Amniotic stem cell (primary cell): ENCODE data around the gene UBE2H.
"Not testable (repeated sequence)": the region's sequence is repeated elsewhere in the genome, so short reads cannot be mapped to it uniquely, and the experiment has no call there.

ENCODE experiments used
- DNase-seq: peaks from one replicate; lab custom pipeline; 2025; lab: John Stamatoyannopoulos, UW

Gene UBE2H

DNA sequence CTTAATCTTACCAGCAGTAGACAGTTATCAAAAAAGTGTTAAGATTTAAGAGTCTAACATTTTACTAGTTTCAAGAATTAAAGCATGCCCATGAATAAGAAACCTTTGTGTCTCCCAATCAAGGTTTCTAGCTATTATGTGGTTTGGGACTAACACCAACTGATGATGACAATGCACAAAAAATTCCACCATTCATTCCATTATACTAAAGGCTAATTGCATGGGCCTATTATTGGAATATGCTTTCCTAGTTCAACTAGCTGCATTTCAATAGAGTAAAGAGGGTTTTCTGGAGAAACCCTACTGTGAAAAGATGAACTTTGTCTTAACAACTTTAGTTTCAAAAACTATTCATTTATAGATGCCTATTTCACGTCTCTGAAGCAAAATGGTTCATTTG, 44.6 kb downstream of the UBE2H start:
- no peak for DNase-seq

DNA sequence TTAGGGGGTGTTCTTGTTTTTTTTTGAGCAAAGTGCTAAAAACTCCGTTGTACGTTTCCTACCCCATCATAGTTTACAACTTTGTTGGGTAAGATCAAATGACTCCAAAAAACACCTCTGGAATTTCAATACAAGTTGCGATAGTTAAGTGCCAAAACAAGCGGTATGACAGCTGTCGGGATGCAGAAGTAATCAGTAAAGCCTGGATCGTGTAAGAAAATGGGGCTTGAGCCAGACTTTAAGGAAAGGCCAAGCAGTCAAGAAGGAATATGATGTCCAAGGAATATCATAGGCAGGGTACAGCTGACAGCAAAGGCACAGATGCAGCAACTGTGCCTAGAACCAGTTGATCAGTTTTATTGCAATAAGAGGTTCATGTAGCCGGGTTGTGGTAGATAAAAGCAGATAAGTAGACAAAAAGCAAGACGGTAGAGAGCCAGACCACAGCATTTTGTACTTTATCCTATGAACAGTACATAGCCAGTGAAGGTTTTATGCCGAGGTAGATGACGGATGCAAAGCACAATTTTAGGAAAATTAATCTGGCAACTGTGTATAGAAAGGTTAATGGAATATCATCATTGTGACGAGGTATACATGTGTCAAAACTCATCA, 45.5 kb downstream of the UBE2H start:
- no peak for DNase-seq

DNA sequence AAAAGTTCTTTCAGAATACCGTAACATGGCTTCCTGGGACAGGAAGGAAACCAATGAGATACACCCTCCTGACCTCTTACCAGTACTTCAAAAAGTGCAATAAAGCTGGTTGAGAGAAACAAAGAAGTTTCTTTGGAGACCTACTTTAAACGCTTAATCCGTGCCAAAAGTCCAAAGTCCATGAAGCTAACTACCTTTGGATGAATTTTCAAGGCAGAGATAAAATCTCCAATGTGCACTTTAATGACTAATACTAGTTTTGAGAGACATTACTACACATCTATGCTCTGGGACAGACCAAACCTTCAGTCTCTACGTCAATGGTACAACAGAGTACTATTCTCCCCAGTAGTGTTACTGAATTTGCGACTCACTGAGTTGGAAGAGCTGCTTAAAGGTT, 46.1 kb downstream of the UBE2H start:
- no peak for DNase-seq

DNA sequence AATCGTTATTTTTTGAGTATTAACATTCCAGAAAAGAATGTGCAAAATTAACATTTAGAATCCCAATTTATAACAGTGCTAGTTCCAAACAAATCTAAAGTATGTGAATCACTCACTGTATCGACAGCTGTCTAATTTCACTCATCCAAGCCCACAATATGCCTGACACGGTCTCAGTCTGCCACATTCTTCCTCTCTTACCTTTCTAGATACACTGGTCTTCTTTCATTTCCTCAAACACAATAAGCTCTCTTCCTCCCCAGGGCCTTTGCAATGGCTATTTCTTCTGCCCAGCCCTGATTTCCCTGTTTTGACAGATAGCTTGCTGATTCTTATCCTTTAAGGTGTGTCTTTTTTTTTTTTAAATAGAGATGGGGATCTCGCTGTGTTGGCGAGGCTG, 48.8 kb downstream of the UBE2H start:
- no peak for DNase-seq

DNA sequence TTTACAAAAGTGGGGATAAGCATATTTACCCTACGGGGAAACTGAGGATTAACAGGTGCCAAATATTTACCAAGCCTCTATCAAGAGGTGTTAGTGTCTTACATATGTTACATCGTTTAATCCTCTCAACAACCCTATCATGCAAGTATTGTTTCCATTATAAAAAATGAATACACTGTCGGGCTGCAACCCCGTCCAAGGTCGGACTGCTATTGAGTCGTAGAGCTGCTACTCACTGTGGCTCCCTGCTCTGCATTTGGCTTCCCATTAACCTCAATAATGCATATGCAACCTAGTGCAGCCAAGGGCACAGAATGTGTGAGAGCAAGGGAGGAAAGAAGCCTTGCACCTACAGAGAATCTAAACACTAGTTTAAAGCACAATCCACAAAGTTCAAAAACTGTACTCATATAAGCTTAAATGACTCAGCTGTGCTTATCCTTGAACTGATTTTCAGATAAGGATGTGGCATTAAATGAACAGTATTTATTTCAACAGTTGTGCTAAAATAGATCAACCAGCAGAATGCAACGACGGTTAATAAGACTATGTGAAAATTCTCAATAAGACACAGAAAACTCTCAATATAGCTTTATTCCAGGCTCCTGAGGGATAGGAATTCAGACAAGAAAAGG, 49.9 kb downstream of the UBE2H start:
- no peak for DNase-seq

DNA sequence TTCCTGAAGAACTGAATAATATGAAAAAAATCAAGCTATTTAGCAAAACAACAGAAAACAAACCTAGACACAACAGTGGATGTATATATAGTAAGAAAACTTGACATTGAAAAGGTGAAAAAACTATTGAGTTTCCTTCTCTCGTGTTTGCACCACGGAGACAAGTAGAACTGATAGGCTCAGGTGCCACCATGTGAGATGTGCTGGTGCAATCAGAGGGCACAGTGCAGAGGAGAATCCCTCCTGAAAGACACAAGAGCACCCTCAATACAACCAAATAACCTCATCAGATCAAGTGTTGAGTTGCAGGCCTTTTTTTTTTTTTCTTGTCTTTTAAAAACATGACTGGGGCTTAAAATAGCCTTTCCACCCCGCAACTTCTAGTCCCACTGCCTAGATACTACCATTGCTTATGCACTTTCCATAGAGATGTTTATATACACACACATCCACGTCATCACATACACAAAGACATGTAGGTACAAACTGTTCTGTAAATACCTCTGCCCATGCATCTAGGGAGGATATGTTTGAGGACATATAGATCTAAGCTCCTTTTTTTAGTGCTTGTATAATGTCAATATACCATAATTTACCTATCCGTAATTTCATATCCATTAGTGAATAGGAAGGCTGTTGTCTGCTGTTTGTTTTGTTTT, 54.1 kb downstream of the UBE2H start:
- no peak for DNase-seq

DNA sequence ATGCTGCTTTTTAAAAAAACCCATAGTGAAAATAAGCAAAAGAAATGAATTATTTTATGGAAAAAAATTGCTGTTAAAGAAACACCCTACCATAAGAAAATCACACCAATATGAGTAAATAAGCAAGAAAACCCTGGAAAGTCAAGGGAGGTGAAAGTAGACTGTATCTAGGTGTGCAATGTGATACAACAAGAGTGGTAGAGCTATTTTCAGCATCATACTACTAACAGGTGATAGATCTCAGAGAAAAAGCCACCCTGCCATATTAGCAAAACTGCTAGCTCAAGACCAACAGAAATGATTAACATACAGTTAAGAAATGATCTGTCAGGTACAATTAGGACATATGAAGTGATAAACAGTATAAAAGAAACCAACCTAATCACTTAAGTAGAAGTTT, 54.8 kb downstream of the UBE2H start:
- DNase-seq, result no peak

DNA sequence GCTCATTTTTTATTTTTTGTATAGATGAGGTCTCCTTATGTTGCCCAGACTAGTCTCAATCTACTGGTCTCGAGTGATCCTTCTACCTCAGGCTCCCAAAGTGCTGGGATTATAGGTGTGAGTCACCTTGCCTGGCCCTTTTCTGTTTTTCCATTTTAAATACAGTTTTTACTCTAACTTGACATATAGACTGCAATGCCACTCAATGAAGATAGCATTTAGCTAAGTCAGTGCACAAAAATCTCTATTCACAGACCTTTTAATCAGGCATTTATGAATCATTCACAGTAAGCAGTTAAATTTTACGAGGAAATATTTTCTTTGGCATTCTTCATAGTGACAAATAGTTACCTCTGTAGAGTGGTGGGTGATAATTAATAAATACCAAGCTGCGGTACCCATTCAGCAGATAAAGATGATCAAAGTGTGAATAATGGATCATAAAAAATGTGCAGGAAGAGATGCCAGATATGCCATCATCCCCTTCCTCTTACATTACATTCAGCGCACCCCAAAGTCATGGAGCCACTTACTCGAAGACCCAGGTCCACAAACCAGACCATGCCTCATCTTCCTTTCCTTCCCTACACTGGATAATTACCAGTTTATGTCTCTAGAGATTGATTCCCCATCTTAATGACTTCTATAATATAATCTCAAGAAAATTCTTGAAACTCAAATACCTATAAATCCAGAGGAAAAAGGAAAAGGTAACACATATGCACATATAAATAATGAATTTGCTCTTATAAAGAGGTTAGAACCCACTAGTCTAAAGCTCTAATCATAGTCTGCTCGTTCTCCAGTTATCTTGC, 56.0 kb downstream of the UBE2H start:
- DNase-seq, result no peak

DNA sequence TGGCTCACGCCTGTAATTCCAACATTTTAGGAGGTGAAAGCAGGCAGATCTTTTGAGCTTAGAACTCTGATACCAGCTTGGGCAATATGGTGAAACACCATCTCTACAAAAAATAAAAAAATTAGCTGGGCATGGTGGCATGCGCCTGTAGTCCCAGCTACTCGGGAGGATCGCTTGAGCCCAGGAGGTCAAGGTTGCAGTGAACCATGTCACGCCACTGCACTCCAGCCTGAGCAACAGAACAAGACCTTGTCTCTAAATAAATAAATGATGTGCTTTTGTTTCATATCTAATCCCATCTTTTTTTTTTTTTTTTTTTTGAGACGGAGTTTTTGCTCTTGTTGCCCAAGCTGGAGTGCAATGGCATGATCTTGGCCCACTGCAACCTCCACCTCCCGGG, 58.6 kb downstream of the UBE2H start:
- not testable (repeated sequence) for DNase-seq

DNA sequence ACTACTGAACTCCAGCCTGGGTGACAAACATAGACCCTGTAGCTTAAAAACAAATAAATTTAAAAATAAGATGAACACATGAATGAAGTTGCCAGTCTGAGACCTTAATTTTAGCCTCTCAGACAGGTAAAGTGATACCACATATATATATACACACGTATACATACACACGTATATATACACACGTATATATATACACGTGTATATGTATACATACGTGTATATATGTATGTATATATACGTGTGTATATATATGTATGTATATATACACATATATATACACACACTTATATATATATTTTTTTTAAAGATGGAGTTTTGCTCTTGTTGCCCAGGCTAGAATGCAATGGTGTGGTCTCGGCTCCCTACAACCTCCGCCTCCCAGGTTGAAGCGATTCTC, 62.7 kb downstream of the UBE2H start:
- DNase-seq, result no peak

DNA sequence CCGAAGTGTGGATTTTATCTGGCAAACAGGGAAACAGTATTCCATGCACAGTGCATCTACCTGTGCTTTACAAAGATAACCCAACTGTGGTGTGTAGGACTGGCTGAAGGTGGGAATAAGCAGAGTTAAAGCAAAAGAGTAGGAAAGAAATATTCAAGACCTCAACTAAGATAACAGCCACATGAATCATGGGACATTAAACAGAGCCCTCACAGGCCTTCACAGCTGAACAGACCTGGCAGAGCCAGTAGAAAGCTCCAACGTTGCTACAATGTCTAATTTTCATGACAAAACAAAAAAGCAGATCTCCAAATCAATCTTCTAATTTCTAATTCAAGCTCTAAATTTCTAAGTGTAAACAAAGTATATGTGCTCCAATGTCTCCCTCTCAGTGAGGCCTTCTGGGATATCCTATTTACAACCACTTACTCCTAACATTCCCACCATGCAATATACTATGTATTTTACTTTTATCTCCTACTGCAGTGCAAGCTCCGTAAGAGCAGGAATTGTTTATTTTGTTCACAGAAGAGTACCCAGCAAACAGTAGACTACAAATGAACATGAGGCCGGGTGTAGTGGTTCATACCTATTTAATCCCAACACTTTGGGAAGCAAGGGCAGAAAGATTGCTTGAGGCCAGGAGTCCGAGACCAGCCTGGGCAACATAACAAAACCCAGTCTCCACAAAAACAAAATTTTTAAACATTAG, 63.5 kb downstream of the UBE2H start:
- DNase-seq, result no peak

DNA sequence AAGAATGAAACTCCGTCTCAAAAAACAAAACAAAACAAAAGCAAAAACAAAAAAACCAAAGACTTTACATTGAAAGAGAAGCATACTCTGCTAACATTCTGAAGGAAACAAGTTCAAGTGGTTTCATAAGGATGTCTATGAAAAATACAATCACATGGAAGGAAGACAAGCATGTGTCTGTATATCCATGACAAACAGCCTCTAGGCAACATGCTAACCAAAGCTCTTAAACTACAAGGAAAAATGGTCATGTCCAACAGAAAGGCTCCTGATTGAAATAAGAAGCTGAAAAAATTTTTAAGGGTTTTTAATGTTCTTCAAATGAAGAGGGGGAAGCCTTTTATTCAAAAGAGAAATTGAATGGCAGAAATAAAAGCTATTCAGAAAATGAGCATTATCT, 64.9 kb downstream of the UBE2H start:
- no peak for DNase-seq

DNA sequence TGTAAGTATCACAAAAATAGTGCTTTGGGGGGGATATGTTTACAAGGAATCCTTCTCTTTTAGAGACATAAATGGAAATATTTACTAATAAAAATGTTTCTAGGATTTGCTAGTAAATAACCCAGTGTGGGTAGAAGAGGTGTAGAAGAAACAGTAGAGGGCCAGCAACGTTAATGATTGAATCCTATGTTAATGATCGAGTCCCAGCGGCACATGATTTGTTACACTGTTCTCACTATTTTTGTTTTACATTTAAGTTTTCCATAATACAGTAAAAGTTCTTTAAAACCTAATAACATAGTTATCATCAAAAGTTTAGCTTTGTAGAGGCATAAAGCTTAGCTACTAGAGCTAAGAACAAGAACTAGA, 66.0 kb downstream of the UBE2H start:
- no peak for DNase-seq

DNA sequence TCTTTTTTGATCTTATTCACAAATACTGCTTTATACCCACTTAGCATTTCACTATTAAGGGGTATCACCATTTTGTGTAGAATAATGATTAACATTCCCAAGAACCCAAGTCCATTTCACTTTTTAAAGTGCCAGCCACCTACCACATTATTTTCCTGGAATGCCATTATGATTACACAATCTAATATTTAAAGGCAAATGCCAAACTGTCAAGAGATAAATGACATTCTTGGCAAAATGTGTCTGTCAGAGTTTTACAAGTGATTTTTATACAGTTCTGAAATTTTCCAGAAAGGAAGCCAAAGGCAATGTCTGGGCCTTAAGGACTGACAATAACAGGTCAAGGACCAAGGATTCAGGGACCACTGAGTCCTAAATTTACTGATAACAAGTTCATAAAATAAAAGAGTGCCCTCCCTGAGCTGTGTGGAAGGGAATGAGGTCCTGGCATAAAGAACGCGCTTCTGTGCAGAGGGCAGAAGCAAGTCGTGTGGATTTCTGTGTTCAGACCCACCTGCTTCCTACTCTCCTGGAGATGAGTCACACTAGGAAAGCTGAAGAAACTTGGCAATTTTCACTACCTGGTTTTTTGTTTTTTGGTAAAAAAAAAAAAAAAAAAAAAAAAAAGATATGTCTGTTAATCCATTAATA, 66.5 kb downstream of the UBE2H start:
- no peak for DNase-seq

DNA sequence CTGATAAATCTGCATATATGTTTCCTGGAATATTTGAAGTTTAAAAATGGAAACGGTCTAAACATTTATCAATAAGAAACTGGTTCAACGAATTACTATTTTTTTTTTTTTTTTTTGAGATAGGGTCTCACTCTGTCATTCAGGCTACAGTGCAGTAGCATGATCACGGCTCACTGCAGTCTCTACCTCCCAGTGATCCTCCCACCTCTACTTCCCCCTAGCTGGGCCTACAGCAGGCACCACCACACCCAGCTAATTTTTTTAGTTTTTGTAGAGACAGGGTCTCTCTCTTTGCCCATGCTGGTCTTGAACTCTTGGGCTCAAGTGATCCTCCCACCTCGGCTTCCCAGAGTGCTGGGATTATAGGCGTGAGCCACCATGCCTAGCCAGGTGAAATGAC, 68.3 kb downstream of the UBE2H start:
- no peak for DNase-seq

DNA sequence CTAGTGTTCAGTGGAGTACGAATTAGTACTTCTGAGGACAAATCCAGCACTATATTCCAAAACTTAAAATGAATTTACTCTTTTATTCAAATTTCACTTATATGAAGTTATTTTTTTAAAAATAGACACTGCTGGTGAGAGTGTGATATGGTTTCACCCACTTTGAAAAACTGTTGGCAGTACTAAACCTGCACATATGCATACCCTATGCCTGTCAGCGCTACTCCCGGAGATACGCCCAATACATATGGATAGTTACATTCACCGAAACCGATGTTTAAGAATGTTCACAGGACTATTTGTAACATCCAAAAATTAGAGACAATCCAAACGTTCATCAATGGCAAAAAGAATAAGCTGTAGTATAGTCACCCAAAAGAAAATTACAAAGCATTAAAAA, 69.6 kb downstream of the UBE2H start:
- no peak for DNase-seq

DNA sequence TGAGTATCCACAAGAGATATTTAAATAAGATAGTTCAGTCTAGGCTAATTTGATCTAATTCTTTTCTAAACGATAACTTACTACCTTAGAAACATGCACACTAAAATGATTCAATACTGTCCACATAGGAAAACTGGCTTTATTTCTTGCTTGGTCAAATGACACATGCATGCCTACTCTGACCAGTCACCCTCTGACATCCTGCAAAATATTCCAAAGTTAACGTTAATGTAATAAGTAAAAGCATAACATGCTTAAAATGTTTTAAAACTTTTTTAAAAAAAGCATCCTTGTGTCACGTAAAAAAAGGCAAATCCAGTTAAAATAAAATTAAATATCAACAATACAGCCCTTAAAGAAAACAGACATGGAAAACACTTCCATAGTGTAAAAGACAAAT, 70.2 kb downstream of the UBE2H start:
- no peak for DNase-seq

DNA sequence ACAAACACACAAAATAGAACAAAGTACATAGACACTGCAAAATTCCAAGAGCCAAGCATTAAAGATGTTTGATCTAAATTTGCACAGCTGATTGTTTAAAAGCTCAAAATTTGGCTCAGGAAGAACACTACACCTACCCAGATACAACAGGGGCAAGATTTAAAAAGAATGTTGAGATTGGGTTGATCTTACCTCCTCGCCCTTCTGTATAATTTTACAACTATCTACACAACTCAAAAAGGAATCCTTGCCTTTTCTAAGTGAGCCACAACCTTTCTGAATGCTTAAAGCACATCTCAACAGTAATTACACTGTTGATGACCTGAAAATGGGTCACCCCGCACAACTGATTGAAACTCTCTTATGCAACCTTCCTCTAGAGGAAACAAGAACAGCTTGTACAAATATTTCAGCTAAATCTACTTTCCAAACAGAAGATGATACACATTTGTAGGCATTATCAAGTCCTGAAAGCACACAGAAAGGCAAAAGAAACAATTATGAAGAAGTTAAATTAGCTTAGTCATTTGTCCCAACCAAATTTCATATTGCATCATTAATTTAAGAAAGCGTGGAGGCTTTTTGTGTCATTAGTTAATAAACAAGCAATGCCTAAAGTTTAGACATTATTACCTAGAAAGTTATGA, 75.5 kb downstream of the UBE2H start:
- DNase-seq, result no peak

DNA sequence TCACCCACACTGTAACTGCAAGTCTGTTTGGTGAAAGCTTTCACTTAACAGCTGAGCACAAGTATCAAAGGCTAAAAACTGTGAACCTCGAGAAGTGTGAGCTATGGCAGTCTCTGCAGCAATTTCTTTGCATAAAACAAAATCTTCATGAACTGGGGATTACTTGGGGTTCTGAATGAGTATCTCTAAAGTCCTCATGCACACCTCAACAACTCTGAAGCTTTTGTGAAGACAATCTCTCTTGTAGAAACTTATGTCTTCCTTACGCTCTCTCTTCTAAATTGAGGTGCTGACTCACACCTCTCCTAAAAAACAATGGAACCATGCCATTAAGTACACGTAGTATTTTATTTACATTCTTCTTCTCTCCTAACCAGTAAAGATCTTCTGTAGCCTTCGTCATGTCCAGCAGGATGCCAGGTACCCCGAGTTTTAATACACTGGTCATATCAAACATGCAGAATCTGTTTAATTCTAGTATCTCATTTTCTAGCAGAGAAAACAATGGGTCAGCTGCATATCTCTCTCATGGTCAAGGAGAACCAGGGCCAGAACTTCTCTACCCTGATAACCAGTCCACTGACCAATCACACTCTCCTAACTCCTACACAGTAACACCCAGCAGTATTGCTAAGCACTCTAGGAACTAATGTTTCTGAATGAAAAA, 76.9 kb downstream of the UBE2H start:
- no peak for DNase-seq

DNA sequence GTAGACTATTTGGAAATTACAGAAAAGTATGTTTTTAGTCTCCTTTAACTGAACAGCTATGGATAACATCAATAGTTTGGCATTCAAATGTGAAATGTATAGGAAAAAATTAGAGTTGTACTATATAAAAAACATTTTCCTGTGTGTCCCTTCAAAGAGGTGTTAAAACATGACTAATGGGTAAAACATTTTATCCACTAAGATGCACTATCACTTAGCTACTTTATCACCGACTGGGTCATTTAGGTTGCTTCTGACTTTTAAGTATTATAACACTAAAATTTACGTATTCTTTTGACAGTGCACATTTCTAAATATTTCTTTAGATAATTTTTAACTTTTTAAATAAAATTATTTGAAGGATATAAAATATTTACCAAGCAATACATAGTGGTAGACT, 77.6 kb downstream of the UBE2H start:
- DNase-seq, result no peak

DNA sequence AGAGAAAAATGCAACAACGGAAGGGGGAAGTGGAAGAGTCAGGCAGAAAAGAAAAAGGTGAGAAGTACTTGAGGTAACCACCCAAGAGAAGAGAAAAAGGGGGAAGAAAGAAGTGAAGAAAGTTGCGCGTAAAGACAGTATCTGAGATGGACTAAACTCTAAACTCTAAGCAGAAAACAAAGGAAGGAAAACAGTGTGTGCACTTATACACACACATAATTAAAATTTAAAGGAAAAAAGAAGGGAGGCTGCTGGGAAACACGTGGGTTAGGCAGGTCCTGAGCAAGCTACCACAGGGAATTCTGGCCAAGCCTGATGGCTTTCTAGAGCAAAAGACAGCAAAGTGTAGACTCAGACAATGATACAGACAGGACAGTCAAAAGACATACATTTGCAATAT, 78.0 kb downstream of the UBE2H start:
- DNase-seq, result no peak
